Measurements from ENCODE around the gene FXYD7. TPM values are rescaled to one million over a fixed set of nuclear protein-coding genes. Genes with fewer than 3 reads are reported as not detected.

Gene FXYD7
- total and polyA plus RNA-seq, 9 of the 15 experiments (the other 6 are each of a cell fraction or from before 2014, with no cell fraction given), result 0.10 to 0.80 (median 0.31) TPM; not detected in 3

DNA sequence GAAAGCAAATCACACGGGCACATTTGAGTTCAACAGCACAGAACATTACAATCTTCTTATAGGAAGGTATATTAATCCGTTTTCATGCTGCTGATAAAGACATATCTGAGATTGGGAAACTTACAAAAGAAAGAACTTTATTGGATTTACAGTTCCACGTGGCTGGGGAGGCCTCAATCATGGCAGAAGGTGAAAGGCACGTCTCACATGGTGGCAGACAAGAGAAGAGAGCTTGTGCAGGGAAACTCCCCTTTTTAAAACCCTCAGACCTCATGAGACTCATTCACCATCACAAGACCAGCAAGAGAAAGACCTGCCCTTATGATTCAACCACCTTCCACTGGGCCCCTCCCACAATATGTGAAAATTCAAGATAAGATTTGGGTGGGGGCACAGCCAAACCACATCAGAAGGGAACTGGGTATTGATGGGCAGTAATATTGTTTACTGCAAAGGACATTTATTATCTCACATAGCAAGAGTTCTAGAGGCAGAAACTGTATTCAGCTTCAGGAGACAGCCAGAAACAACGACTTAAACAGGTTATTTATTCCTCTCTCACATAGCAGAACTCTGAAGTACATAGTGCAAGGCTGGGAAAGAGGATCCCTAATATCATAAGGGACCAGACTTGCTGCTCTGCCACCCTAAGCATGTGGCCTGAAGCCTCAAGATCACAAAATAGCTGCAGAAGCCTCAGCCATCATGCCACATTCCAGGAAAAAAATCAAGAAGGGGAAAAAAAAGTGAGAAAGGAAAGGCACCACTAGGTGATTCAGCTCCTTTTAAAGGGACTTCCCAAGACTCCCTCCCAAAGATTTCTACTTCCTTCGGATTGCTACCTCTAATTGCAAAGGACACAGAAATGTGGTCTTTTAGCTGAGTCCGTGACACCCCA is 34.6 kb downstream of the FXYD7 start:
- Histone ChIP-seq H3K4me1 (replicated peaks in 1 of 2; ENCODE audit: control insufficient read depth in 2 of 2, insufficient read depth in 2 of 2, low read length in 2 of 2) (peaks cover 11 to 15% of the 10 kb centered on the region in 2 experiments; a peak in 3 of 5 replicates), H3K27ac (ENCODE audit: extremely low read depth, low read depth, low read length) (no peak overlapping the region), H3K27me3 (ENCODE audit: control insufficient read depth in 2 of 2, insufficient read depth in 2 of 2, low read length in 2 of 2) (no peaks in the 10 kb centered on the region), H3K79me2 (ENCODE audit: control insufficient read depth, insufficient read depth, low read length) (no peaks in the 10 kb centered on the region), H2AFZ (ENCODE audit: low read depth, low read length) (no peak overlapping the region), H3K4me3 (no peak overlapping the region), H3K4me2 (ENCODE audit: insufficient read depth, low read length) (no peak overlapping the region), H3K36me3 (ENCODE audit: control insufficient read depth, insufficient read depth, low read length) (no peaks in the 10 kb centered on the region; the same call in 2 of the 3 replicates), H3K9me1 (ENCODE audit: control insufficient read depth, insufficient read depth, low read length) (no peaks in the 10 kb centered on the region), H4K20me1 (replicated peaks; ENCODE audit: control insufficient read depth, insufficient read depth, low read length) (no peaks in the 10 kb centered on the region), H3K9me3 (replicated peaks; ENCODE audit: control insufficient read depth, insufficient read depth, low read depth, low read length) (peaks cover 14% of the 10 kb centered on the region; the same call in 1 of the 2 replicates), H3K9ac (ENCODE audit: insufficient read depth in 1 of 2, low read depth in 2 of 2, low read length in 2 of 2) (no peak overlapping the region)
- POLR2A ChIA-PET, result interaction anchor here (0.9 to 1.3 kb wide), 2 partner anchors 8 to 16 kb away, joined by 3 to 4 read pairs; no protein-coding TSS in a partner anchor
- in situ Hi-C loops (cut with MboI) (no loop called here), intact Hi-C loops (cut with micrococcal nuclease) (no loop called here)
- DNase-seq (ENCODE audit: extremely low read depth in 1 of 4, low spot score in 3 of 4), result no peak
- no TSS peak for BruUV-seq (replicated peaks)
- ATAC-seq, result no peak
- WGBS (ENCODE audit: insufficient coverage, low coverage, missing lambda C conversion rate), result 27% methylated on average over 7 of the region's 7 CpGs
- CTCF ChIA-PET (ENCODE audit: low intra/inter-chr PET ratio), result no interaction called here
- no peak for FAIRE-seq
- no peak for TF ChIP-seq KDM5B (IDR thresholded peaks at IDR 0.05; ENCODE audit: insufficient replicate concordance, low read depth, low read length)
- peak; percentile 19; the same call in 1 of the 2 replicates for TF ChIP-seq LEF1 (IDR thresholded peaks at IDR 0.05)
- TF ChIP-seq ZFP36 (IDR thresholded peaks at IDR 0.05; ENCODE audit: low read depth, low read length, partially characterized antibody), result peak; percentile 76
- TF ChIP-seq, protein P1, sequence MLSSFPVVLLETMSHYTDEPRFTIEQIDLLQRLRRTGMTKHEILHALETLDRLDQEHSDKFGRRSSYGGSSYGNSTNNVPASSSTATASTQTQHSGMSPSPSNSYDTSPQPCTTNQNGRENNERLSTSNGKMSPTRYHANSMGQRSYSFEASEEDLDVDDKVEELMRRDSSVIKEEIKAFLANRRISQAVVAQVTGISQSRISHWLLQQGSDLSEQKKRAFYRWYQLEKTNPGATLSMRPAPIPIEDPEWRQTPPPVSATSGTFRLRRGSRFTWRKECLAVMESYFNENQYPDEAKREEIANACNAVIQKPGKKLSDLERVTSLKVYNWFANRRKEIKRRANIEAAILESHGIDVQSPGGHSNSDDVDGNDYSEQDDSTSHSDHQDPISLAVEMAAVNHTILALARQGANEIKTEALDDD (IDR thresholded peaks at IDR 0.05), result no peak
- no peak for TF ChIP-seq ZNF253 (CRISPR knock-in tag; conservative IDR thresholded peaks at IDR 0.05)
- TF ChIP-seq HLTF (IDR thresholded peaks at IDR 0.05), result peak; percentile 61; the same call in 1 of the 2 replicates
- no peak for TF ChIP-seq FOXP1 (CRISPR knock-in tag; IDR thresholded peaks at IDR 0.05)
- no peak for TF ChIP-seq TBL1XR1 (IDR thresholded peaks at IDR 0.05; ENCODE audit: low read length in 2 of 2)
- no peak for TF ChIP-seq CREBBP (IDR thresholded peaks at IDR 0.05; ENCODE audit: low read depth, low read length)
- TF ChIP-seq, protein P2, sequence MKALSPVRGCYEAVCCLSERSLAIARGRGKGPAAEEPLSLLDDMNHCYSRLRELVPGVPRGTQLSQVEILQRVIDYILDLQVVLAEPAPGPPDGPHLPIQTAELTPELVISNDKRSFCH (CRISPR knock-in tag; IDR thresholded peaks at IDR 0.05), result no peak
- TF ChIP-seq, protein P2 (tag; IDR thresholded peaks at IDR 0.05), result no peak
- peak in 1 of 2 experiments; percentile 56; a peak in 1 of 4 replicates for TF ChIP-seq TRIM24 (IDR thresholded peaks at IDR 0.05)
- TF ChIP-seq TCF7 (IDR thresholded peaks at IDR 0.05; ENCODE audit: borderline replicate concordance), result peak; percentile 79
- TF ChIP-seq SMARCA5 (IDR thresholded peaks at IDR 0.05), result peak; percentile 38; the same call in 1 of the 2 replicates
- TF ChIP-seq TRIM28 (IDR thresholded peaks at IDR 0.05), result peak; percentile 74; the same call in 1 of the 2 replicates
- no peak for TF ChIP-seq CBX2 (IDR thresholded peaks at IDR 0.05; ENCODE audit: insufficient read depth, low read length, poor library complexity, severe bottlenecking)
- peak; percentile 68 for TF ChIP-seq RBM25 (IDR thresholded peaks at IDR 0.05; ENCODE audit: low read depth, low read length, severe bottlenecking)
- TF ChIP-seq TEAD4 (IDR thresholded peaks at IDR 0.05; ENCODE audit: low read length), result 0 out of 2 replicates have a peak, but pooled peaks have one; percentile 10
- no peak for TF ChIP-seq TEAD4 (CRISPR knock-in tag; IDR thresholded peaks at IDR 0.05; ENCODE audit: borderline replicate concordance)
- TF ChIP-seq XRCC3 (IDR thresholded peaks at IDR 0.05), result 0 out of 2 replicates have a peak, but pooled peaks have one; percentile 51
